NOMO-1 (cell line): Measurements from ENCODE around the gene CAMTA1.

ENCODE experiments used
- DNase-seq, 2 experiments: peaks; one replicate each; lab custom pipeline; 2025; ENCODE audit not compliant: unreplicated experiment in 2 of 2; lab: John Stamatoyannopoulos, UW

The CAMTA1 gene

DNA sequence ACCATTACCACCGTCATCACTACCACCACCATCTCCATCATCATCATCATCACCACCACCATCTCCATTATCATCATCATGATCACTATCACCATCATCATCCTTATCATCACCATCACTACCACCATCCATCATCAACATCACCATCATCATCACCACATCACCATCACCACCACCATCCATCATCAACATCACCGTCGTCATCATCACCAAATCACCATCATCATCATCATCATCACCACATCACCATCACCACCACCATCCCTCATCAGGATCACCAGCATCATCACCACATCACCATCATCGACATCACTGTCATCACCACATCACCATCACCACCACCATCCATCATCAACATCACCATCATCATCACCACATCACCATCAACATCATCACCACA is 782.8 kb downstream of the CAMTA1 start:
- DNase-seq = no peak

DNA sequence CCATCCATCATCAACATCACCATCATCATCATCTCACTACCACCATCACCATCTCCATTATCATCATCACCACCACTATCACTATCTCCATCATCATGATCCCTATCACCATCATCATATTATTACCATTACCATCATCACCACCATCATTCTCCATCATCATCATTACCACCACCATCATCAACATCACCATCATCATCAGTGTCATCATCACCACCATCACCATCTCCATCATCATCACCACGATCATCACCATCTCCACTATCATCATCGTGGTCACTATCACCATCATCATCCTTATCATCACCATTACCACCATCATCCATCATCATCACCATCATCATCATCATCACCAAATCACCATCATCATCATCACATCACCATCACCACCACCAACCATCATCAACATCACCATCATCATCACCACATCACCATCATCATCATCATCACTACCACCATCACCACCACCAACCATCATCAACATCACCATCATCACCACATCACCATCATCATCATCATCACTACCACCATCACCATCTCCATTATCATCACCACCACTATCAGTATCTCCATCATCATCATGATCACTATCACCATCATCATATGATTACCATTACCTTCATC is 783.8 kb downstream of the CAMTA1 start:
- DNase-seq = no peak

DNA sequence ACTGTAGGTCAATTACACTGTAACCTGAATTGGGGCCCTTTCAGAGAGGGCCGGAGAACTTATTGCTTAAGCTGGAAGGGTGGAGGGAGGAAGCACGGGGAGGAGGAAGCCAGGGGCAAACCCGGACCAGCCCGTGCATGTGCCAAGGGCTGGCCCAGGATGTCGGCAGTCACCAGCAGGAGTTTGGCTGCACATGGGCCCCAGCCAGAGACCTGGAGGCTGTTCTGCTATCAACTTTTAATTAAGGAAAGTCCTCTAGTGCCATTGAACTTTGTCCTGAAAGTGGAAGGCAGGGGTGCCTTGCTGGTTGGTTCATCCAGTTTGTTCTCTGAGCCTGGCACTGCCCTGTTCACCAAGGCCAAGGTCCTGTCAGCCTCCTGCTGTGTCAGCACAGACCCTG is 785.1 kb downstream of the CAMTA1 start:
- DNase-seq = no peak

DNA sequence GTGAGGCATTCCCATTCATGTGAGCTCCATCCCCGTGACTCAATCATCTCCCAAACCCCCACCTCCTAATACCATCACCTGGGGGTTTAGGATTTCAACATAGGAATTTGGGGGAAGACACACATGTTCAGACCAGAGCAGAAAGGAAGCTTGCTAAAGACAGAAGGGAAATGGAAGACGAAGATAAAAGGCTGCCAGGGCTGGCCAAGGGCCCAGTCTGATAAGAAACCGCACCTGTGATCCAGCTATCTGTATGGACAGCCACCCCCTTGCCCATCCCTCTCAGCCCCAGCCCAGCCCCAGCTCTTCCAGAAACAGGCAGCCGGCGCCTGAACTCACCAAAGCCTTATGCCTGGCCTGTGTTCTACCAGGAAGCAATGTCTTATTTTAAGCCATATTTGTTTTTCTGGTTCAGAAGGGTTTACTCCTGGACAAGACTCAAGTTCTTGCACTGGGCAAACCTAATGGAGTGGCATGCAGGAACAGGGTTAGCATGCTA is 787.4 kb downstream of the CAMTA1 start:
- no peak for DNase-seq

DNA sequence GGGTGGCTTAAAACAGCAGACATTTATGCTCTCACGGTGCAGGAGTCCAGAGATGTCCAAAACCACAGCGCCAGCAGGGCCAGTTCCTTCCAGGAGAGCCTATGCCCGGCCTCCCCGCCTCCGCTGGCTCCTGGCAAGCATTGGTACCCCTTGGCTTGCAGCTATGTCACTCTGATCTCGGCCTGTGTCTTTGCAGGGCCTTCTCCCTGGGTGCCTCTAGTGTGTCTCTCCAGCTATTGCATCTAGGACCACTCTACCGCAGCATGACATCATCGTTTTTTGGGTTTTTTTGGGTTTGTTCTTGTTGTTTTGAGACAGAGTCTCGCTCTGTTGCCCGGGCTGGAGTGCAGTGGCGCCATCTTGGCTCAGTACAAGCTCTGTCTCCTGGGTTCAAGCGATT is 788.2 kb downstream of the CAMTA1 start:
- DNase-seq = no peak

DNA sequence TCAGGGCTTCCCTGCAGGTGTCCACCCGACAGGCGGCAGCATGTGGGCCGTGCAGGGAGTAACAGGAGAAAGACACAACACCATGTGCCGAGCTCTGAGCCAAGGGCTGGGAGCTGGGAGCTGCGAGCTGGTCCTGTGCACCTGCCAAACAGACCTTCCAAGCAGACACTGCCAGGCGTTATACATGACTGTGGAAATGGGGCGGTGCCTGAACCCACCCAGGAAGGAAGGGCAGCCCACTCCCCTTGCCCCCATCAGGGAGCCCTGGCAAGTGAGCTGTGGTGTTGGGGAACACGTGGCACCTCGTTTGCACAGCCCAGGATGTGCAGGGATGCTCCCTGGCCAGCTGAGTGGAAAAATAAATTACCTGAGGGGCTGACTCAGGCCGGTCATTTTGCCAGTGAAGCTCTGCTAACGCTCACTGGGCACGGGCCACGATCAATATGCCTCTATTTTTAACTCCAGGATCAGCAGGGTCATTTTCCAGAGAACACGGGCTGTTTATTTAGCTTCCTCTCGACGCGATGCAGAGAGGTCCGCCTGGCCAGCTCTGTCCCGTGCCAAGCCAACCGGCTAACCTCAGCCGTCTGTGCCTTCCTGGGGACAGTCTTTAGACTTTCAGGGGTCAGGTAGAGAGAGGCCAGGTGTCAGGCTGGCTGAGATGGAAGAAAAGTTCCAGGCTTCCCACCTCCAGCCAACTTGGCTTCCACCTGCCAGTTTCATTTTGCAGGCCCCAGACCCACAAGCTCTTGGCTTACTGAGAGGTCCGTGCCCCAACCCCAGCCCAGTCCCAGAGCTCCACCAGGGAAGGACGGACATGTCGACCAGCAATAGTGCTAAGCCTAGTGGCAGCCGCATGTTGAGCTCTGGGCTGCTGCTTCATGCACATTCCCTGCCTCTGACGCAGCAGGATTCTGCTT is 789.1 kb downstream of the CAMTA1 start:
- DNase-seq = no peak

DNA sequence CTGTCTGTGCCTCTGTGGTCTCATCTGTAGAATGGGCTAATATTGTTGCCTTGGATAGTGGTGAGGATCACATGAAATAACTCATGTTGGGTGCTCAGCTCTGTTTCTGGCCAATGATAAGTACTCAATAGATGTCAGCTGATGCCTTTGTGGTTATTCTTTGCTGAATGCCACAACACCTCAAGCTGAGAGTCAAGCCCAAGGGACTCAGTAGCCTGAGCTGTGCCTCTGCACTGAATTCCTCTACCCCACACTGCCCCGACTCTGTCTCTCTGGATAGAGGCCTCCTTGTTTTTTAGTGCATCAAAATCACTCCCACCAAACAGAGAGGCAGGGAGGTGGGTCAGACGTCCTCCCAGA is 789.8 kb downstream of the CAMTA1 start:
- DNase-seq = no peak

DNA sequence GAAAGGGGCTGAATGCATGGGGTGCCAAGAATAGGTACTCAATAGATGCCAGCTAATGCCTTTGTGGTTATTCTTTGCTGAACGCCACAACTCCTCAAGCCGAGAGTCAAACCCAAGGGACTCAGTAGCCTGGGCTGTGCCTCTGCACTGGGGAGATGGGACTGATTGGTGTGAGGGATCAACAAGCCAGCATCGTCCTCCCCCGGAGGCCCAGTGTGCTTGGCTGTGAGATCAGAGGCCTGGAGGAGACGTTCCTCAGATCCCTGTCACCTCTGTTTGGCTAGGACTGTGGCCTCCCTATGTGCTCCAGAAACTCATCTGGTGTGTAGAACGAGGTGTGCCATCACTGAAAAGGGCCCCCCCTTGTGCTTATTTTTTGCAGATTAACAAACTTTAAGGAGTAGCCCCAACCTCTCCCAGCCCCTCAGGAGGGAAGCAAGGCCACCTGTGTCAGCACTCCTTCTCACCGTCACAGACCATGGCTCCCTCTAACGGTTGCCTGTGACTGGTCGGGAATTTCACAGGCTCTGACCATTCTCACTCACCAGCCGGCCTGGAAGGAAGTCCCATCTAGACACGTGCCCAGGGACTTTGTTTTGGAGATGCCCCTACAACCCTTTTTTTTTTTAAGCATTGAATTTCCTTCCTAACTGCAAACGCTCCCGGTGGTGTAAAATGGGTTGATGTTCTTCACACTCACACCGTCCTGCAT is 791.8 kb downstream of the CAMTA1 start:
- no peak for DNase-seq

DNA sequence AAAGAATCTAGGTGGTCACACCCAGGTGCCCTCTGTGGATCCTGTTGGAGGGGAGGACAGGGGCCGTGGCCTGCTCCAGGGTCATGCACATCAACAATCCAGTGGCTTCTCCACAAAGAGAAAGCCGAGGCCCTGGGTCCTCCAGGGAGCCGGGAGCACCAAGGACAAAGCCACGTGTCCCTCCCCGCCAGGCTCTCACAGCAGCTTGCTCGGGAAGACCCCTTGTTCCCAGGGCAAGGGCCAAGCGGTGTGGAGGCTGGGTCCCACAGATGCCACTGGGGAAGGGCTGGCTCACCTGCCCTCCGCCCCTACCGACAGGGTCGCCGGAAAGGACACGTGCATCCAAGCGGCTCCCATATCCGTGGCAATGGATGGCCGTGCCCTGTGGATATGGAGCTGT is 793.0 kb downstream of the CAMTA1 start:
- no peak for DNase-seq

DNA sequence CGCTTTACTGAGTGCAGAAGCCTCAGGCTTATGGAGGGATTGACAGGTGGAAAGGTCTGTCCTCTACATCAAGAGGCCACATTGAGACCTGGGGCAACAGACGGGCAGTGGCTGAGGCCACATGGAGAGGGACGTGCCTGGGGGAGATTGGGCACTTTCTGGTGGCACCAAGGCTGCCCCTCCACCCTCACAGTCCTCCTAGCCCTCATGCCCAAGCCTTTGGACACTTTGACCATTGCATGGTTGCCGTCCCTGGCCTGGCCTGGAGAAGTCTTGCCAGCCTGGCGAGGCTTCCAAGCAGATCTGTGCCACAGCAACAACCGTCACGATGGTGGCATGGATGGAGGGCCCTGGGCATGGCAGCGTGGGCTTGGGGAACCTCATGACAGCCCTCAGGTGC is 793.8 kb downstream of the CAMTA1 start:
- no peak for DNase-seq

DNA sequence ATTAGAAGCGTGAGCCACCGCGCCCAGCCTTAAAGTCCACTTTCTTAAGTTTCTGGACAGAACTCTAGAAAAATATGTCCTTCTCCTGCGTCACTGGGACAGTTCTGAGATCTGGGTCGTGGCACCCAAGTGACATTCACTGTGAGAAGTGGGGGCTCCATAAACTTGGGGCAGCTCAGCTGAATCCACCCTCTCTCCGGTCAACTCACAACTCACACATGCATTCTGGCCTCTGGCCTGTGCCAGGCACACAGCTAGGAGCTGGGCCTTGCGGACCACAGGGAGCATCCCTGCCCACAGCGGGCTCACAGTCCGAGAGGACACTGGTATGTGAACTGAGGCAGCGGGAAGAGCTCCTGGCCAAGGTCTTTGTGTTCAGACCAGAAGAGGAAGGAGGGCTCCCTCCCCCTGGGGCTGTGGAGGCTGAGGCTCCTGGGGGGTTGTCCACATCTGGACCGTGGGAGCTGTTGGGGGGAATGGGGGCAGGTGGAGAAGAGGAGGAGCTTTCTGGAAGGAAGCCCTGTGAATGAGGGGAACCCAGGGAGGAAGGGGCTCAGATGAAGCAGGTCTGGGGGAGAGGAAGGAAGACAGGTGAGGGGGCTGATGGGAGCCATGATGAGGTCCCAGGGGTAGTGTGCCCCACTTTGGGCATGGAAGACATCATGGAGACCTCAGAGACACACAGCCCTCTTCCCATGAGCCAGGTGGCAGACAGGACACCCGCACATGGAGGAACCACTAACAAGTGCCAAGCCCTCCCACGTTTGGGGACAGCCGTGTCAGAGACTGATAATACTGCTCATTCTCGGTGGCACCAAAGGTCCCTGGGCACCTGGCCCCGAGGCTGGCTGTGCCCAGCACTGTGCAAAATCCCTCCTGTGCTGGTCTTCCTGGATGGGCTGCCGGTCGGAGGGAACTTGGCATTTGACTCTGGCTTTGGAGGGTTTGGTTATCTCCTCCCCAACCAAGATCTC is 794.9 kb downstream of the CAMTA1 start:
- no peak for DNase-seq

DNA sequence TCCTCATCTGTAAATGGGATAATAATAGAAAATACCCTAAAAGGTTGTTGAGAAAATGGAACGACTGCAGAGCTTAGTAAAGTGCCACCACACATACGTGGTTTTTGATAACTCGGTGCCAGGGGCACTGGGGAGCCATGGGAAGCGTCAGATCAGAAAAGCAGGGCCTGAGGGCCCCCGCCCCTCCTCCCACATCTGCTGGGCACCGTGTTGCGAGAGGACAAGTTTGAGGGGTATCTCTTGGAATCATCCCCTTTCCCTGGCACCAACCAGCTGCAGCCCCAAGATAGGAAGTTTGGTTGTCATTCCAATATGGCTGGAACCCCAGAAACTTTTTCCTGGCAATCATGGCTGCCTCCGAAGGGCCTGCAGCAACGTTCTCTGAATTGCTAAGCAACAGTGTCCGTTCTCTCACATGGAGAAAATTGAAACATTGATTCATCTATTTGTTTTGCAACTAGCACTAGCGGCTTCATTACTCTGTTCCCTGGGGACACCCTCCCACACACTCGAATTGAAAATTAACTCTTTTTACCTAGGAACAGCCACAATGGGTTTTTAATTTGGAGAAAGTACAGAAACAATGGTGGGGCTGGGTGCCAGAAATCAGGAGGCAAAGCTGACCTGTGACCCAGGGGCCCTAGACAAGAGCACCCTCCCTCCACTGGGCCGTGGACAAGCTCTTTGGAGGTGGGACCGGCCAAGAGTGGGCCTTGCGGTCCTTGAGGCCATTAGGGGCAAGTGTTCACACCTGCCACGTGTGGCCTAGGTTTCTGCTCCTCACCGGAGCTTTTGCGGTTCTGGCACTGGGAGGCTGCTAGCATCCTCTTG is 795.9 kb downstream of the CAMTA1 start:
- DNase-seq = no peak

DNA sequence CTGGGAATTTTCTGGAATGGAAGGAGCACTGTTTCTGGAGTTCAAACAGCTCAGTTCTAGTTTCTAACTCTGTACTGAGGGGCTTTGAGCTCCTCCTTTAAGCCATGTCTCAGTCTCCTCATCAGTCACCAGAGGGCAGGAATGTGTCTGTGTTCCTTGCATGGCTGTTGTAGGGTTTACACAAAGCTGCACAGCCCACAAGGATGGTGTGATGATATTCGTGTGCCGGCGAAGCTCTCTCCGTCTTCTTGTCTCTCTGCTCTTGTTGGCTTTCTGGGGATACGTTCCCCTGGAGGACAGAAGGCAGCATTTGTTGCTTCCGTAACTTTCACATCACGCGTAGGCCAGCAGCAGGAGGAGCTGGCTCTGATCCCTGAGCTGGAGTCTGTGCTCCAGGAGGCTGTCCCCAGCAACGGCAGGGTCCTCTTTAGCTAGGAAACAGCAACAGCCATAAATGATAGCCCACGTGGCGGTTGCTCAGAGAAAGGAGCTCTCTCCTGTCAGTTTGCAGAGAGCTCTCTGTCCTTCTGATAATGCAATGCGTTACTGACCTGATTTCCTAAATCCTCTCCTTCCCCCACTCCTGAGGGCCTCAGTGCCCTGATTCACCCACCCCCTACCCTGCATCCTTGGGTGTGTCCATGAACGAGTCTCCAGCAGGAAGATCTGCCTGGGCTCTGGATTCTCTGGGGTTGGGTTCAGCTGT is 796.7 kb downstream of the CAMTA1 start:
- DNase-seq = no peak

DNA sequence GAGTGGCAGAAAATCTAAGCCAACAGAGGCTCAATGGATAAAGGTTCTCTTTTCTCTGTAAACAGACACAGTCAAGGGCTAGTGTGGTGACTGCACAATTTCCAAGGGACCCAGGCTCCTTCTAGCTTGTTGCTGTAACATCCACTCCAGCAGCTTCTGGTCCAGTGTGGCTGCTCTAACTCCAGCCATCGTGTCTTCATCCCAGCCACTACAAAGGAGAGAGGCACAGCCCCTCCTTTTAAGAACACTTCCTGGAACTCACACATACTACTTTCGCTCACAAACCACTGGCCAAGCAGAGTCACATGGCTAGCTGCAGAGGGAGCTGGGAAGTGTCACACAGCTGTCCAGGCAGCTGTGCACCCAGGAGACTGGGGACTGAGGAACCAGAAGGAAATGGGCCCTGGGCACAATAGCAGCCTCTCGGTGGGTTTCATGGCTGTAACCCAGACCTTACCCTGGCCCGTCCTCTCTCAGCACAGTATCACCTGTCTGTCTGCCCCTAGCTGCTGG is 797.3 kb downstream of the CAMTA1 start:
- DNase-seq = no peak

DNA sequence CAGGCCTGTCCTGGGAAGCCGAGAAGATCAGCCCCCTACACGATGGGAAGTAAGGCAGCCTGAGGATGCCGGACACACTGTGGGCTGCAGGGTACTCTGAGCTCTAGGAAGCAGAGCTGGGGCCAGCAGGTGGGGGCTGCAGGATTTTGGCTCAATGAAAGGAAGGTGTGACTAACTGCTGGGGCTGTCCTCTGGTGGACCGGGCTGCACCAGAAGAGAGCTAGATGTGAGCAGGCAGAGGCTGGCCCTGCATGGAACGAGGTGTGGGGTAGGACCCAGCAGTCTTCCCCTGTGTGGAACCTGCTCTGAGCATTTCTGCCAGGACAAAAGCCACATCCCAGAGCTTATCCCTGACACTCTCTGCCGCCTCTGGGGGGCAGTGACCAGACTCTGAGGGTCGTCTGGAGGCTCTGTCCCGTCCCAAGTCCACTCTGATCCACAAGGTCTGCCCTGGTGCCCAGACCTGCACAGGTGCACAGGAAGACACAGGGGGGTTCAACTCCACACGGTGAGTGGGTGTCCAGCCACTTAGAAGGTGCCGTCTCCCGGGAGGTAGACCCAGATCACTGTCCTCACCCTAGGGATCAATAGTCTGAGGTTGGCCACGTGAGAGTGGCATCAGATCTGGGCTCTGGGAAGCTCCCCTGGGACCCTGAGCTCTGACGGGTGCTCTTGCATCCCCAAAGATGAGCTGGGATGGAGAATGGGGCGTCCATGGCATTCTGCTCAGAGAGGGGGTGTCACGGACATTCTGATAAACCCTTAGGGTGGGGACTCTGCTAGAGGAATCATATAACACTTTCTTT is 798.2 kb downstream of the CAMTA1 start:
- no peak for DNase-seq

DNA sequence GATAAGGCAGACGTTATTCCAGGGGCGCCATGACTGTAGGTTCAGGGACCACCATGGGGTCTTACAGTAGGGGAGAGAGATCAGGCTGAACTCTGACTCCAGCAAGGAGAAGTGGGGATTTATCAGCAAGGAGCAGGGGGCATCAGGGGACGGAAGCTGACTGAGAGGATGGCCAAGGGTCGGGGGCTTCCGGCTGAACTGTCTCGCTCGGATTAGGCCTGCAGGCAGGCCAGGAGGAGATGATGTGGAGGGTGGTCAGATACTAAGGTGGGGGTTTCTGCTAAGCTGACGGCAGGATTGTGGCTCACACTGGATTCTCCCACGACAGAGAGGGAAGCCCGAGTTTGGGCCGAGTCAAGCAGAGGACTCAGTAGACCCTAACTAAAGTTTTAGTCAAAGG is 798.9 kb downstream of the CAMTA1 start:
- no peak for DNase-seq

DNA sequence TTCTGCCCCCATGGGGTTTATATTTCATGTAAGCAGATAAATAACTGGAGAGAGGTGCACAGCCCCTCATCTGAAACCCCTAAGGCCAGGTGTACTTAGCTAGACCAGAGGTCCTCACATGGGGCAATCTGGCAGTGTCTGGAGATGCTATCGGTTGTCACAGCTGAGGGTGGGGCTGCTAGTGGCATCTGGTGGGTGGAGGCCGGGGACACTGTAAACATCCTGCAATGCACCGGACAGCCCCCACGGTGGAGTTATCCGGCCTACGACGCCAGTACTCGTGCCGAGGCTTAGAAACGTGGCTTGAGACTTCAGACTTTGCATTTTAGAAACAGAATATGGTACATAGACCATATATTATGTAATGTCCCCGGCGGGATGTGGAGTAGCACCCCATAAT is 799.4 kb downstream of the CAMTA1 start:
- DNase-seq = no peak
